Measurements from ENCODE around the gene WDFY2. TPM values are rescaled to one million over a fixed set of nuclear protein-coding genes. Genes with fewer than 3 reads are reported as not detected.

The WDFY2 gene
- total RNA-seq, 1 experiment from 2014 or later: 25.7 TPM

GRCh38 chr13:51740698-51741097 is 156.4 kb downstream of the WDFY2 start (continued):
- no peak for TF ChIP-seq ELF4 (CRISPR knock-in tag; IDR thresholded peaks at IDR 0.05; ENCODE audit: low read depth)
- TF ChIP-seq E2F4 (CRISPR knock-in tag; IDR thresholded peaks at IDR 0.05; ENCODE audit: borderline replicate concordance, low read depth): no peak
- TF ChIP-seq RELA (CRISPR knock-in tag; IDR thresholded peaks at IDR 0.05; ENCODE audit: borderline replicate concordance): no peak
- no peak for TF ChIP-seq ETV6 (CRISPR knock-in tag; IDR thresholded peaks at IDR 0.05)
- no peak for TF ChIP-seq ZNF281 (CRISPR knock-in tag; IDR thresholded peaks at IDR 0.05)
- TF ChIP-seq GRHL2 (CRISPR knock-in tag; IDR thresholded peaks at IDR 0.05; ENCODE audit: insufficient replicate concordance, severe bottlenecking): no peak
- TF ChIP-seq JUN (CRISPR knock-in tag; IDR thresholded peaks at IDR 0.05): no peak
- no peak for TF ChIP-seq STAT6 (CRISPR knock-in tag; conservative IDR thresholded peaks at IDR 0.05; ENCODE audit: low read depth)
- TF ChIP-seq ZNF425 (CRISPR knock-in tag; conservative IDR thresholded peaks at IDR 0.05): no peak

- Mint-ChIP-seq H3K27me3 (ENCODE audit: low read depth) (no peaks in the 10 kb centered on the region), H3K4me3 (no peak overlapping the region), H3K9me3 (peaks cover 5% of the 10 kb centered on the region; the same call in 1 of the 2 replicates), H3K4me1 (no peaks in the 10 kb centered on the region), H3K27ac (no peak overlapping the region), H3K36me3 (peaks cover 36% of the 10 kb centered on the region)
- DNase-seq (ENCODE audit: low spot score) (no peak), ATAC-seq (no peak)
- ChIA-PET CTCF (interaction anchor here (1.1 kb wide), 1 partner anchor 26 kb away, joined by 3 read pairs; no protein-coding TSS in a partner anchor), POLR2A (interaction anchor here (0.9 kb wide), 1 partner anchor 236 kb away, joined by 3 read pairs; no protein-coding TSS in a partner anchor)
- TF ChIP-seq ZNF425 (CRISPR knock-in tag; conservative IDR thresholded peaks at IDR 0.05) (no peak), AFF4 (CRISPR knock-in tag; IDR thresholded peaks at IDR 0.05; ENCODE audit: borderline replicate concordance) (no peak), PRRX2 (CRISPR knock-in tag; IDR thresholded peaks at IDR 0.05) (no peak), SOX15 (CRISPR knock-in tag; IDR thresholded peaks at IDR 0.05) (no peak), NR3C1 (CRISPR knock-in tag; conservative IDR thresholded peaks at IDR 0.05; ENCODE audit: low read depth) (no peak)
Observed at GRCh38 chr13:51742031-51742430, 157.8 kb downstream of the WDFY2 start.

All from WTC11 (cell line).